ENCODE results near the gene GPX6.

The GPX6 gene

GRCh38 chr6:28490205-28490890, 25.2 kb downstream of the GPX6 start:
- DNase-seq (ENCODE audit: low read depth), result no peak
- TF ChIP-seq, protein P1, sequence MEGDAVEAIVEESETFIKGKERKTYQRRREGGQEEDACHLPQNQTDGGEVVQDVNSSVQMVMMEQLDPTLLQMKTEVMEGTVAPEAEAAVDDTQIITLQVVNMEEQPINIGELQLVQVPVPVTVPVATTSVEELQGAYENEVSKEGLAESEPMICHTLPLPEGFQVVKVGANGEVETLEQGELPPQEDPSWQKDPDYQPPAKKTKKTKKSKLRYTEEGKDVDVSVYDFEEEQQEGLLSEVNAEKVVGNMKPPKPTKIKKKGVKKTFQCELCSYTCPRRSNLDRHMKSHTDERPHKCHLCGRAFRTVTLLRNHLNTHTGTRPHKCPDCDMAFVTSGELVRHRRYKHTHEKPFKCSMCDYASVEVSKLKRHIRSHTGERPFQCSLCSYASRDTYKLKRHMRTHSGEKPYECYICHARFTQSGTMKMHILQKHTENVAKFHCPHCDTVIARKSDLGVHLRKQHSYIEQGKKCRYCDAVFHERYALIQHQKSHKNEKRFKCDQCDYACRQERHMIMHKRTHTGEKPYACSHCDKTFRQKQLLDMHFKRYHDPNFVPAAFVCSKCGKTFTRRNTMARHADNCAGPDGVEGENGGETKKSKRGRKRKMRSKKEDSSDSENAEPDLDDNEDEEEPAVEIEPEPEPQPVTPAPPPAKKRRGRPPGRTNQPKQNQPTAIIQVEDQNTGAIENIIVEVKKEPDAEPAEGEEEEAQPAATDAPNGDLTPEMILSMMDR (IDR thresholded peaks at IDR 0.05; ENCODE audit: control insufficient read depth, extremely low read depth, insufficient read depth), result no peak
- no peak overlapping the region for H3K4me3 ChIP-seq (ENCODE audit: low read depth, low read length)

DNA sequence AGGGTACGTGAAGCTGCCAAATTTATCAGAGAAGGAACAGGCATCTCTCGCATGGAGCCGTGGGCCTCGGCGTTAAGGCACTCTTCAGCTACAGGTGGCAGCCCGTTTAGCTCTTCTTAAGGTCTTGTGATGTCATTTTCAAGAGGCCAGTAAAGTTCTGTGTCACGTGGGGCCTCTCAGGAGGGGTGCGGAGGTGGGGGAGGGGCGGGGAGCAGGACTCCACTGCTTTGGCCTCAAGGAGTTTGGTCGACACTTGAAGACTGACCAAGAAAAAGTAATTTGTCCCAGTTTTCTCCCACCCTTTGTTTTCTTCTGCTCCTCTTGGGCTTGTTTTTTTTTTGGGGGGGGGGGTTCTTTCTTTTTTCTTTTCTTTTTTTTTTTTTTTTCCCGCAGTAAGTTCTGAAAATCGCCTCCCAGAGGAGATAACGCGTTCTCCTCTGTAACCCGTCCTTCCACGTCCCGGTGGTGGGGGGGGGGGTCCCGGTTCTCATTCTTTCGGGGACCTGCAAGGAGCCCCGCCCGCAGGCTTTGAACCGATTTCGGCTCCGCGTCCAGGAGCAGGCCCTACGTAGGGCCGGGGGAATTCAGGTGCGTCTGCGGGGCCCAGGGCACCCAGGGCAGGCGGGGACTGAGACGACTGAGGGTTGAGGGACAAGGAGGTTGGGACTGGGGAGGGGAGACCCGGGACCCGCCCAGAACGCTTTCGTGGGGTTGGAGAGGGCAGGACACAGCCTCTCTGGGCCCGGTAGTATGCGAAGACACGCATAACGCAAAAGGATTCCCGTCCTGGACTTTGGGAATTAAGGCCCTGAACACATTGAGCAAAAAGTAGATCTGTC, 26.0 kb downstream of the GPX6 start:
- TF ChIP-seq, protein P1 (IDR thresholded peaks at IDR 0.05; ENCODE audit: control insufficient read depth, extremely low read depth, insufficient read depth), result no peak
- peak overlapping the region; percentile 24; the same call in 1 of the 2 replicates for H3K4me3 ChIP-seq (ENCODE audit: low read depth, low read length)
- no peak for DNase-seq (ENCODE audit: low read depth)

GRCh38 chr6:28488916-28489365, 26.7 kb downstream of the GPX6 start:
- H3K4me3 ChIP-seq (ENCODE audit: low read depth, low read length), result peak overlapping the region; percentile 24; the same call in 1 of the 2 replicates
- DNase-seq (ENCODE audit: low read depth), result peak; percentile 14
- TF ChIP-seq, protein P1 (IDR thresholded peaks at IDR 0.05; ENCODE audit: control insufficient read depth, extremely low read depth, insufficient read depth), result no peak

GRCh38 chr6:28486988-28487742, 28.4 kb downstream of the GPX6 start:
- no peak for DNase-seq (ENCODE audit: low read depth)
- H3K4me3 ChIP-seq (ENCODE audit: low read depth, low read length), result no peak overlapping the region
- TF ChIP-seq, protein P1 (IDR thresholded peaks at IDR 0.05; ENCODE audit: control insufficient read depth, extremely low read depth, insufficient read depth), result no peak

GRCh38 chr6:28486533-28486932, 29.1 kb downstream of the GPX6 start:
- no peak overlapping the region for H3K4me3 ChIP-seq (ENCODE audit: low read depth, low read length)
- no peak for DNase-seq (ENCODE audit: low read depth)
- TF ChIP-seq, protein P1 (IDR thresholded peaks at IDR 0.05; ENCODE audit: control insufficient read depth, extremely low read depth, insufficient read depth), result no peak

- TF ChIP-seq, protein P1 (IDR thresholded peaks at IDR 0.05; ENCODE audit: control insufficient read depth, extremely low read depth, insufficient read depth), result no peak
- DNase-seq (ENCODE audit: low read depth), result no peak
- no peak overlapping the region for H3K4me3 ChIP-seq (ENCODE audit: low read depth, low read length)
Observed at GRCh38 chr6:28485482-28485881, 30.1 kb downstream of the GPX6 start.
